SU-DHL-6 (cell line): ENCODE measurements around the gene PRKAR1B.

Source experiments
- EZH2phosphoT487 ChIP-seq: fragments of 200-600 bp; sonication (generic), shearing (Covaris generic); conservative IDR thresholded peaks from 2 replicates; pipeline ENCODE4 v1.6.1; 2018; ENCODE audit warnings: mild to moderate bottlenecking, antibody characterized with exemption, low read length, moderate library complexity, mixed read lengths
- TF ChIP-seq, protein P1 (sequence below): fragments of 200-600 bp; sonication (generic); IDR thresholded peaks from one replicate; pipeline ENCODE4 v1.5.1; 2017; ENCODE audit warnings: antibody characterized with exemption, mild to moderate bottlenecking, low read length, moderate library complexity; ENCODE audit not compliant: insufficient read depth, poor library complexity, severe bottlenecking

DNA sequence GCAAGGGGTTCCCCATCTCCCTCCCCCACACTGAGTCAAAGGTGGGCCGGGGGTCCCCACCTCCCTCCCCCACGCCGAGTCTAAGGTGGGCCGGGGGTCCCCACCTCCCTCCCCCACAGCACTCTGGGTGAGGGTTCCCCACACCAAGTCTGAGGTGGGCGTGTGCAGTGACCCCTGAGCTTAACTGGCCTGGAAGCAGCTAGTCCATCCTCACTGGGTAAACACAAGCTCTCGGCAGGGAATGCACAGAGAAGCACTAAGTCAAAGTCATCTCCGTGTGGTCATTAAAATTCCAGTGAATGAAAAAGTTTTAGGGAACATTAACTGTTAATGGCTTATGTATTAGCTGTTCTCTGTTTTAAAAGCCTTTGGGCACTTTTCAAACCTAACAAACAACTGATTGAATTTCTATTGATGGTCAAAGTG is 43.7 kb upstream of the PRKAR1B start:
- TF ChIP-seq, protein P1, sequence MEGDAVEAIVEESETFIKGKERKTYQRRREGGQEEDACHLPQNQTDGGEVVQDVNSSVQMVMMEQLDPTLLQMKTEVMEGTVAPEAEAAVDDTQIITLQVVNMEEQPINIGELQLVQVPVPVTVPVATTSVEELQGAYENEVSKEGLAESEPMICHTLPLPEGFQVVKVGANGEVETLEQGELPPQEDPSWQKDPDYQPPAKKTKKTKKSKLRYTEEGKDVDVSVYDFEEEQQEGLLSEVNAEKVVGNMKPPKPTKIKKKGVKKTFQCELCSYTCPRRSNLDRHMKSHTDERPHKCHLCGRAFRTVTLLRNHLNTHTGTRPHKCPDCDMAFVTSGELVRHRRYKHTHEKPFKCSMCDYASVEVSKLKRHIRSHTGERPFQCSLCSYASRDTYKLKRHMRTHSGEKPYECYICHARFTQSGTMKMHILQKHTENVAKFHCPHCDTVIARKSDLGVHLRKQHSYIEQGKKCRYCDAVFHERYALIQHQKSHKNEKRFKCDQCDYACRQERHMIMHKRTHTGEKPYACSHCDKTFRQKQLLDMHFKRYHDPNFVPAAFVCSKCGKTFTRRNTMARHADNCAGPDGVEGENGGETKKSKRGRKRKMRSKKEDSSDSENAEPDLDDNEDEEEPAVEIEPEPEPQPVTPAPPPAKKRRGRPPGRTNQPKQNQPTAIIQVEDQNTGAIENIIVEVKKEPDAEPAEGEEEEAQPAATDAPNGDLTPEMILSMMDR = no peak
- TF ChIP-seq EZH2phosphoT487 = no peak
